ENCODE results near the gene CLIC4. TPM values are rescaled to one million over a fixed set of nuclear protein-coding genes. Genes with fewer than 3 reads are reported as not detected.

CLIC4 gene
- total RNA-seq (2022; extraction: Qiagen RNA extraction; ENCODE audit: low read depth) = 19.2 to 49.4 TPM (median 44.1 TPM) in 5 replicates

DNA sequence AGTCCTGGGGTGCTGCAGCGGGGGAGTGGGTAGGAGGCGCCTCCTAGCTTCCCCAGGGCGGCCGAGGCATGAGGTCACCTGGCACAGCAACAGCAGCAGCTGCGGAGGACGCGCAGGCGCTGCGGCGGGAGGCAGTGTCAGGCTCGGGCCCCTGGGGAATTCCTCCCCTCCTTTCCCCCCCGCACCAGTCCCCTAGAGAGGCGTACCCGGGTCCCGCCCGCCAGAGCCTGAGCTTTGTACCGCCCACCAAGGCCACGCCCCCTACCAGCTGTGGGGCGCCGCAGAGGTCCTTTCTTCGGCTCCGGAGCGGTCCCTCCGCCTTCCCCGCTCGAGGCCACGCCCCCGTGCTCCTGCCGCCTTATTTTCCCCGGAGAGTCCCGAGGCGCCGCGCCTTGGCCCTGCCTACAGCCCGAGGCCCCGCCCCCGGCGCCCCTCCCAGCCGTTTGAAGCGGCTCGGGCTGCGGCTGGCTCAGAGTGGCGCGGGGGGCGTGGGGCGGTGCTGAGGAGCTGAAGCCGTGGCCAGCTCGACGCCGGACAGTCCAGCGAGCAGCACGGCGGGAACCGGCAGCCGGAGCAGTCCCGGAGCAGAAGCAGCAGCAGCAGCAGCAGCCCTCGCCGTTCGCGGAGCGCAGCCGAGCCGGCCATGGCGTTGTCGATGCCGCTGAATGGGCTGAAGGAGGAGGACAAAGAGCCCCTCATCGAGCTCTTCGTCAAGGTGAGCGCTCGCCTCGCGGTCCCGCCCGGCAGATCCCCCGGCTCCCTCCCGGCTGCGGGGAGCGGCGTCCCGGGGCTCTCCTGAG lies at the start of gene CLIC4:
Gene CLIC4, plus strand, starts transcription at position 537 of the 800 bp plus-strand sequence. Its CDS starts 107 bp downstream, at position 644.

Other genes starting within 250 kb of the CLIC4 start
- gene RCAN3, start 242.6 kb upstream of the CLIC4 start, total RNA-seq (2022; extraction: Qiagen RNA extraction; ENCODE audit: low read depth) = 9.7 to 14.9 TPM (median 14.5 TPM) in 5 replicates
- gene NCMAP, start 189.4 kb upstream of the CLIC4 start, total RNA-seq (2022; extraction: Qiagen RNA extraction; ENCODE audit: low read depth) = 0.06 to 0.18 TPM (median 0.13 TPM) in 4 of 5 replicates, not detected in the other
- gene SRRM1, start 102.1 kb upstream of the CLIC4 start, total RNA-seq (2022; extraction: Qiagen RNA extraction; ENCODE audit: low read depth) = 35.5 to 67.9 TPM (median 46.9 TPM) in 5 replicates
- 3.6 to 9.7 TPM (median 6.1 TPM) in 5 replicates for gene RUNX3, start 184.8 kb downstream of the CLIC4 start, total RNA-seq (2022; extraction: Qiagen RNA extraction; ENCODE audit: low read depth)

All from A549 treated with ZK216348 at 1 μM for 4 hours (cell line).